Keratinocyte (primary cell): Measurements from ENCODE around the gene MARCHF9. TPM values are rescaled to one million over a fixed set of nuclear protein-coding genes. Genes with fewer than 3 reads are reported as not detected.

Experiments
- DNase-seq: peaks from one replicate; pipeline ENCODE4 v3.0.0-alpha.2; 2011; ENCODE audit warnings: low read depth, missing footprints, low spot score
- FAIRE-seq: peaks from 2 replicates; lab custom pipeline; 2011; peaks lifted over from hg19 to GRCh38; lab: Jason Lieb, UNC
- H2AFZ ChIP-seq: 2 replicates; pipeline ENCODE4 v1.6.0; 2012; ENCODE audit warnings: low read length, control low read depth, inconsistent platforms; ENCODE audit not compliant: control insufficient read depth
- H3K27ac ChIP-seq: 2 replicates; pipeline ENCODE4 v1.5.1; 2011; ENCODE audit warnings: low read length; ENCODE audit not compliant: control insufficient read depth, insufficient read depth
- H3K27me3 ChIP-seq: 3 replicates; pipeline ENCODE4 v1.6.0; 2011; ENCODE audit warnings: low read length; ENCODE audit not compliant: control insufficient read depth, insufficient read depth; ENCODE audit errors: extremely low read depth
- H3K36me3 ChIP-seq, 2 experiments: 2 replicates in 1 of 2; 3 replicates in 1 of 2; pipeline ENCODE4 v1.5.1; 2011; ENCODE audit warnings: low read length in 2 of 2, mild to moderate bottlenecking in 1 of 2; ENCODE audit not compliant: control insufficient read depth in 2 of 2, insufficient read depth in 2 of 2; ENCODE audit errors: extremely low read depth in 1 of 2
- H3K4me1 ChIP-seq: 3 replicates; pipeline ENCODE4 v1.5.1; 2011; ENCODE audit warnings: low read length; ENCODE audit not compliant: control insufficient read depth, insufficient read depth; ENCODE audit errors: extremely low read depth
- H3K4me2 ChIP-seq: 3 replicates; pipeline ENCODE4 v1.6.0; 2011; ENCODE audit warnings: low read depth, low read length; ENCODE audit not compliant: control insufficient read depth, insufficient read depth; ENCODE audit errors: extremely low read depth
- H3K4me3 ChIP-seq, 3 experiments: fragments of 200-600 bp in 1 of 3; sonication (generic) in 1 of 3; 2 replicates in 2 of 3; 3 replicates in 1 of 3; pipeline ENCODE4 v1.5.1; 2011 to 2016; ENCODE audit warnings: low read length in 3 of 3, mild to moderate bottlenecking in 3 of 3, control low read depth in 2 of 3, inconsistent platforms in 1 of 3, low read depth in 1 of 3, mixed read lengths in 1 of 3, mixed run types in 1 of 3, moderate library complexity in 1 of 3; ENCODE audit not compliant: control insufficient read depth in 2 of 3, insufficient read depth in 2 of 3; ENCODE audit errors: extremely low read depth in 1 of 3
- H3K79me2 ChIP-seq: 2 replicates; pipeline ENCODE4 v1.6.0; 2012; ENCODE audit warnings: low read length; ENCODE audit not compliant: control insufficient read depth, insufficient read depth
- H3K9ac ChIP-seq: 3 replicates; pipeline ENCODE4 v1.6.0; 2011; ENCODE audit warnings: low read length; ENCODE audit not compliant: control insufficient read depth, insufficient read depth; ENCODE audit errors: extremely low read depth
- H3K9me1 ChIP-seq: 3 replicates; pipeline ENCODE4 v1.6.0; 2011; ENCODE audit warnings: low read length; ENCODE audit not compliant: control insufficient read depth, insufficient read depth; ENCODE audit errors: extremely low read depth
- H3K9me3 ChIP-seq: 2 replicates; pipeline ENCODE4 v1.5.1; 2012; ENCODE audit warnings: low read depth, low read length; ENCODE audit not compliant: control insufficient read depth
- H4K20me1 ChIP-seq: 3 replicates; pipeline ENCODE4 v1.6.0; 2011; ENCODE audit warnings: low read length; ENCODE audit not compliant: control insufficient read depth, insufficient read depth; ENCODE audit errors: extremely low read depth
- CTCF ChIP-seq, 3 experiments: IDR thresholded peaks in 1 of 3; conservative IDR thresholded peaks in 1 of 3; optimal IDR thresholded peaks in 1 of 3; 2 replicates in 2 of 3; 3 replicates in 1 of 3; pipeline versions ENCODE3 to v1.5.1; 2011; ENCODE audit warnings: low read length in 3 of 3, mild to moderate bottlenecking in 3 of 3, moderate library complexity in 2 of 3, control low read depth in 1 of 3, inconsistent platforms in 1 of 3; ENCODE audit not compliant: insufficient read depth in 2 of 3; ENCODE audit errors: extremely low read depth in 1 of 3
- EZH2 ChIP-seq: IDR thresholded peaks from one replicate; pipeline ENCODE4 v1.6.1; 2012; ENCODE audit warnings: inconsistent platforms, mild to moderate bottlenecking, low read length, moderate library complexity
- dilution Hi-C: fragments of 300-500 bp; cut with MboI; formaldehyde crosslinking; loops from one replicate; pipeline ENCODE4 v1.7.0; 2020; ENCODE audit warnings: low sequenced_read_pairs; ENCODE audit not compliant: extremely low pct_ligation_motif_present
- polyA plus RNA-seq, 5 experiments: library from polyadenylated mRNA; depleted of rRNA in 3 of 5; stranded (reverse) in 3 of 5; stranded (forward) in 1 of 5; unstranded in 1 of 5; fragments of >200 nt; gene quantifications; 1 replicate in 1 of 5; 2 replicates in 3 of 5; 3 replicates in 1 of 5; pipeline versions ENCODE4 v1.2.1 to v1.2.3, GENCODE V29; 2011 to 2012; ENCODE audit warnings: missing spikeins in 2 of 5, low read depth in 1 of 5, low replicate concordance in 1 of 5

MARCHF9 gene
- polyA plus RNA-seq, 1 donor (not counting 4 experiments of a cell fraction or from before 2014, with no cell fraction given), result 10.9 TPM

GRCh38 chr12:57724003-57724935, 30.6 kb upstream of the MARCHF9 start:
- H3K4me3 ChIP-seq, result no peak overlapping the region
- no peaks in the 10 kb centered on the region for H4K20me1 ChIP-seq
- no peaks in the 10 kb centered on the region for H3K79me2 ChIP-seq
- TF ChIP-seq EZH2 (no peak), CTCF (optimal IDR thresholded peaks at IDR 0.05 in 1 of 3, IDR thresholded peaks at IDR 0.05 in 1 of 3, conservative IDR thresholded peaks at IDR 0.05 in 1 of 3; ENCODE audit: extremely low read depth in 1 of 3, insufficient read depth in 2 of 3, low read length in 3 of 3) (no peak)
- H3K27ac ChIP-seq, result no peak overlapping the region
- FAIRE-seq (no peak), DNase-seq (no peak)
- H3K9ac ChIP-seq, result no peak overlapping the region
- peaks cover 4% of the 10 kb centered on the region for H3K4me1 ChIP-seq
- dilution Hi-C loops, result no loop called here
- peaks cover 5 to 6% of the 10 kb centered on the region in 2 experiments for H3K36me3 ChIP-seq
- no peak overlapping the region for H3K4me2 ChIP-seq
- no peak overlapping the region for H2AFZ ChIP-seq
- no peaks in the 10 kb centered on the region for H3K27me3 ChIP-seq
- no peaks in the 10 kb centered on the region for H3K9me1 ChIP-seq
- H3K9me3 ChIP-seq, result no peaks in the 10 kb centered on the region

- Histone ChIP-seq H3K4me2 (no peak overlapping the region), H3K4me1 (peaks cover 4% of the 10 kb centered on the region), H3K79me2 (no peaks in the 10 kb centered on the region), H3K9me1 (no peaks in the 10 kb centered on the region), H2AFZ (no peak overlapping the region), H3K36me3 (peaks cover 5% of the 10 kb centered on the region in 2 experiments), H3K27me3 (no peaks in the 10 kb centered on the region), H3K9ac (no peak overlapping the region), H3K27ac (no peak overlapping the region), H3K4me3 (no peak overlapping the region), H4K20me1 (no peaks in the 10 kb centered on the region), H3K9me3 (no peaks in the 10 kb centered on the region)
- DNase-seq, result no peak
- FAIRE-seq, result no peak
- dilution Hi-C loops, result loop anchor here (25.0 kb wide), 1 partner anchor 138 kb away; the partner anchor contains the start of gene PIP4K2C
- TF ChIP-seq CTCF (optimal IDR thresholded peaks at IDR 0.05 in 1 of 3, IDR thresholded peaks at IDR 0.05 in 1 of 3, conservative IDR thresholded peaks at IDR 0.05 in 1 of 3; ENCODE audit: extremely low read depth in 1 of 3, insufficient read depth in 2 of 3, low read length in 3 of 3), result no peak
- no peak for TF ChIP-seq EZH2
These were observed 29.8 kb upstream of the MARCHF9 start for GRCh38 chr12:57724936-57725740.
